GM12878 (cell line): Measurements from ENCODE around the gene IGFBP1. TPM values are rescaled to one million over a fixed set of nuclear protein-coding genes. Genes with fewer than 3 reads are reported as not detected.

ENCODE experiments used
- ATAC-seq: fragments of 200-7000 bp; cut with Tn5 transposase; 3 replicates; pipeline ENCODE4 v1.9.1; 2020; ENCODE audit warnings: mild to moderate bottlenecking, moderate library complexity
- BruUV-seq: library from RNA; stranded (reverse); fragments of 400-500 nt; replicated peaks from 2 replicates; lab custom pipeline; 2021; lab: Mats Ljungman, UMichigan
- CTCF ChIA-PET: fragments of 300-600 bp; sonication (Branson Sonifier 250); formaldehyde crosslinking; extraction: SDS; loops from one replicate; lab custom pipeline; 2021; ENCODE audit warnings: inconsistent platforms; lab: Yijun Ruan, JAX
- POLR2A ChIA-PET: fragments of 350-600 bp; formaldehyde crosslinking; extraction: SDS; loops from one replicate; lab custom pipeline; 2021; ENCODE audit warnings: inconsistent platforms; lab: Charles Lee
- RAD21 ChIA-PET: fragments of 300-600 bp; sonication (Branson Sonifier 250); formaldehyde crosslinking; loops from one replicate; lab custom pipeline; 2023; ENCODE audit warnings: antibody characterized with exemption; ENCODE audit not compliant: unreplicated experiment; lab: Charles Lee
- SMC1A ChIA-PET: fragments of 300-600 bp; sonication (Branson Sonifier 250); formaldehyde crosslinking; loops from one replicate; lab custom pipeline; 2023; ENCODE audit not compliant: unreplicated experiment, uncharacterized antibody; lab: Charles Lee
- DNase-seq: peaks from one replicate; pipeline ENCODE4 v3.0.0-alpha.2; 2011; ENCODE audit warnings: low read depth, low spot score
- FAIRE-seq: peaks from 3 replicates; lab custom pipeline; 2011; peaks lifted over from hg19 to GRCh38; lab: Jason Lieb, UNC
- H2AFZ ChIP-seq: 2 replicates; pipeline ENCODE4 v1.6.0; 2011; ENCODE audit warnings: low read depth, low read length, control low read depth; ENCODE audit not compliant: control insufficient read depth
- H3K27ac ChIP-seq: 2 replicates; pipeline ENCODE4 v1.5.1; 2011; ENCODE audit warnings: control low read depth; ENCODE audit not compliant: control insufficient read depth, insufficient read depth
- H3K27me3 ChIP-seq, 2 experiments: replicated peaks in 1 of 2; 2 replicates each; pipeline versions ENCODE4 v1.6.0 to v1.6.1; 2011; ENCODE audit warnings: low read length in 1 of 2; ENCODE audit not compliant: control insufficient read depth in 2 of 2, insufficient read depth in 2 of 2
- H3K36me3 ChIP-seq, 2 experiments: 2 replicates each; pipeline ENCODE4 v1.5.1; 2011; ENCODE audit warnings: low read length in 1 of 2; ENCODE audit not compliant: control insufficient read depth in 2 of 2, insufficient read depth in 2 of 2
- H3K4me1 ChIP-seq: 2 replicates; pipeline ENCODE4 v1.6.1; 2011; ENCODE audit warnings: mild to moderate bottlenecking, low read length, moderate library complexity, mixed read lengths; ENCODE audit not compliant: control insufficient read depth, insufficient read depth
- H3K4me2 ChIP-seq: 2 replicates; pipeline ENCODE4 v1.6.0; 2011; ENCODE audit warnings: control low read depth; ENCODE audit not compliant: control insufficient read depth, insufficient read depth
- H3K4me3 ChIP-seq: fragments of 200-600 bp; sonication (generic); 2 replicates; pipeline ENCODE4 v1.5.1; 2016
- H3K79me2 ChIP-seq: 2 replicates; pipeline ENCODE4 v1.6.0; 2011; ENCODE audit warnings: low read length; ENCODE audit not compliant: control insufficient read depth, insufficient read depth
- H3K9ac ChIP-seq: 2 replicates; pipeline ENCODE4 v1.8.0; 2011; ENCODE audit warnings: low read length, control low read depth, mixed read lengths; ENCODE audit not compliant: control insufficient read depth, insufficient read depth
- H3K9me3 ChIP-seq: replicated peaks from 3 replicates; pipeline ENCODE4 v1.5.1; 2011; ENCODE audit warnings: mild to moderate bottlenecking, low read length; ENCODE audit not compliant: control insufficient read depth, insufficient read depth
- H4K20me1 ChIP-seq: 2 replicates; pipeline ENCODE4 v1.6.0; 2011; ENCODE audit not compliant: control insufficient read depth, insufficient read depth
- BHLHE40 ChIP-seq, 2 experiments: fragments of 450-650 bp in 1 of 2; IDR thresholded peaks; 2 replicates each; pipeline ENCODE4 v1.6.1; 2011 to 2017; ENCODE audit warnings: low read depth in 2 of 2, borderline replicate concordance in 1 of 2, improper control_type of control experiment in 1 of 2, low read length in 1 of 2, mild to moderate bottlenecking in 1 of 2
- DPF2 ChIP-seq: fragments of 450-650 bp; IDR thresholded peaks from 2 replicates; pipeline ENCODE4 v1.6.1; 2017; ENCODE audit warnings: mild to moderate bottlenecking
- MYB ChIP-seq: fragments of 150-350 bp; IDR thresholded peaks from 2 replicates; pipeline ENCODE4 v1.6.1; 2014; ENCODE audit warnings: mild to moderate bottlenecking, low read depth, low read length, borderline replicate concordance
- NBN ChIP-seq: fragments of 450-650 bp; IDR thresholded peaks from 2 replicates; pipeline ENCODE4 v1.6.1; 2016
- PBX3 ChIP-seq: IDR thresholded peaks from 2 replicates; pipeline ENCODE4 v1.6.1; 2011; ENCODE audit warnings: mild to moderate bottlenecking, low read depth, low read length, moderate library complexity; ENCODE audit not compliant: insufficient replicate concordance
- YBX1 ChIP-seq: fragments of 450-650 bp; IDR thresholded peaks from 2 replicates; pipeline ENCODE4 v1.6.1; 2016; ENCODE audit warnings: antibody characterized with exemption
- YY1 ChIP-seq: IDR thresholded peaks from 2 replicates; pipeline ENCODE4 v1.6.1; 2011; ENCODE audit warnings: low read depth, mild to moderate bottlenecking, low read length
- in situ Hi-C: fragments of 300-500 bp; cut with MboI; formaldehyde crosslinking; loops from 9 replicates; pipeline ENCODE4 v1.14.3; 2018; ENCODE audit warnings: mixed read lengths
- intact Hi-C: fragments of 100-400 bp; cut with micrococcal nuclease; formaldehyde crosslinking; loops from one replicate; pipeline ENCODE4 v1.14.2; 2022; ENCODE audit not compliant: unreplicated experiment
- polyA plus RNA-seq, 11 experiments: library from polyadenylated mRNA; depleted of rRNA in 4 of 11; unstranded in 6 of 11; stranded (reverse) in 5 of 11; fragments of >200 nt; fragmentation: Nextera tagmentation in 4 of 11; fragmentation: Illumina TruSeq in 1 of 11; extraction: Ambion mirVana in 4 of 11; extraction: Trizol in 1 of 11; gene quantifications; 1 replicate in 1 of 11; 2 replicates in 10 of 11; pipeline versions ENCODE4 v1.2.1 to v1.2.3, GENCODE V29; 2011 to 2016; ENCODE audit warnings: inconsistent platforms in 2 of 11, missing spikeins in 2 of 11, low read depth in 1 of 11
- total RNA-seq, 4 experiments: library from RNA; depleted of rRNA in 3 of 4; stranded (reverse); fragments of >200 nt in 3 of 4; fragmentation: Illumina TruSeq in 1 of 4; extraction: Trizol in 1 of 4; gene quantifications; 2 replicates each; pipeline versions ENCODE4 v1.2.1 to v1.2.3, GENCODE V29; 2013 to 2021
- TF ChIP-seq, protein P1 (sequence below): IDR thresholded peaks from 2 replicates; pipeline ENCODE4 v1.6.1; 2012; ENCODE audit warnings: low read depth, low read length, improper control_type of control experiment

Gene IGFBP1
- total and polyA plus RNA-seq, 10 of the 15 experiments (the other 5 are each of a cell fraction or from before 2014, with no cell fraction given) = 0.13 TPM; not detected in 9

- no peak overlapping the region for H3K9ac ChIP-seq
- CTCF ChIA-PET = interaction anchor here (0.6 to 1.1 kb wide), 3 partner anchors 22 to 1060 kb away, joined by 3 to 5 read pairs (median 3); no protein-coding TSS in a partner anchor
- no peak overlapping the region for H3K4me3 ChIP-seq
- no peaks in the 10 kb centered on the region for H3K36me3 ChIP-seq
- H4K20me1 ChIP-seq = 0 out of 2 replicates have a peak, but pooled peaks cover 3% of the 10 kb centered on the region
- H3K27me3 ChIP-seq = peaks cover 0 to 6% of the 10 kb centered on the region in 2 experiments; a peak in 2 of 4 replicates
- no peak overlapping the region for H2AFZ ChIP-seq
- SMC1A ChIA-PET = interaction anchor here (1.1 kb wide), 1 partner anchor 18 kb away, joined by 4 read pairs; no protein-coding TSS in a partner anchor
- FAIRE-seq (no peak), DNase-seq (no peak), ATAC-seq (no peak)
- H3K9me3 ChIP-seq = no peaks in the 10 kb centered on the region
- in situ Hi-C loops (no loop called here), intact Hi-C loops (no loop called here)
- no peak overlapping the region for H3K4me2 ChIP-seq
- RAD21 ChIA-PET = no interaction called here
- BruUV-seq = no TSS peak
- no peak for TF ChIP-seq YBX1
- TF ChIP-seq, protein P1, sequence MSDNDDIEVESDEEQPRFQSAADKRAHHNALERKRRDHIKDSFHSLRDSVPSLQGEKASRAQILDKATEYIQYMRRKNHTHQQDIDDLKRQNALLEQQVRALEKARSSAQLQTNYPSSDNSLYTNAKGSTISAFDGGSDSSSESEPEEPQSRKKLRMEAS = no peak
- TF ChIP-seq YY1 = no peak
- TF ChIP-seq DPF2 = no peak
- TF ChIP-seq MYB = no peak
- TF ChIP-seq NBN = no peak
- TF ChIP-seq PBX3 = no peak
- no peak for TF ChIP-seq BHLHE40 (IDR thresholded peaks at IDR 0.05; ENCODE audit: borderline replicate concordance in 1 of 2, low read depth in 2 of 2, low read length in 1 of 2)
- POLR2A ChIA-PET = no interaction called here
- H3K4me1 ChIP-seq = no peaks in the 10 kb centered on the region
- H3K79me2 ChIP-seq = no peaks in the 10 kb centered on the region
- H3K27ac ChIP-seq = no peak overlapping the region
Observed at GRCh38 chr7:45894665-45895062, 6.4 kb downstream of the IGFBP1 start.
